8988T (cell line): ENCODE data around the gene SMIM38.

Source experiments
- DNase-seq: peaks from one replicate; pipeline ENCODE4 v3.0.0; 2011

SMIM38 gene

DNA sequence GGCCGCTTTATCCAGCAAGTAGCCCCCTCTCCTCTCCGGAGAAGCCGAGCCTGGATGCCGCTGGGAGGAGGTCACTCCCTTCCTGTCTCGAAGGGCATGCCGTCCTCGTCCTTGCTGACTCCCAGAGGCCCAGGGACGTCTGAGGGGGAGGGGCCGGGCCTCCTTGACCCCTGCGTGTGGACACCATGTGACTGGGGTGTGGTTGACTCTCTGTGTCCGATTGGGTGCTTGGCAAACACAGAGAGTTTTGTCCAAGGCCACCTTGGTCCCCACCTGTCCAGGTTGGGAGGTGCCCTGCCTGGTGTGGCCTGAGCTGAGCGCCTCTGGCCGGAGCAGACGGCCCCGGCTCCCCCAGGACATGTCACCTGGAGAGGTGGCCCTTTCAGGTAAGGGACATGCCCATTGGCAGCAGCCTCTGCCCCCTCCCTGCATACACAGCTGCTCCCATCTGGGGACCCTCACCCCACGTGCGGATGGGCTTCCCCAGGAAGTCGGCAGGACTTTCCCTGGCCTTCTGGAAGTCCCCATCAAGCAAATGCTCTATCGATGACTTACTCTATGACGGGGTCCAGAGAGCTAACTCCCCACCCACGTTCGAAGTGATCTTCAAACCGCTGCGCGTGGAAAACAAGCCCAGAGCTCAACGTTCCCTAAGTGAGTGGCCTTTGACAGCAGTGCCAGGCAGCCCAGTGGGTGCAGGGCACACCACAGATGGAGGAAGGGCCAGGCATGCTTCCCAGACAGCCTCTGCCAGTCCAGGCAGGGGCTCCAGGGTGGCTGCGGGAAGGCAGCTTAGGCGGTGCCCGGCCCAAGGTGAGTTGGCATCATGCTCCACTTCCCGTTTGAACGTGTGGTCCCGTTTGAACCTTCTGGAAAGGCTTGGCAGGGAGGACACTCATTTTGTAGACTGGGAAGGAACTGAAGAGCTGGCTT is at the start of gene SMIM38:
SMIM38 (plus strand) TSS at position 634 of the 933 bp plus-strand sequence. CDS start 1,912 bp downstream, outside the sequence.
- no peak for DNase-seq

DNA sequence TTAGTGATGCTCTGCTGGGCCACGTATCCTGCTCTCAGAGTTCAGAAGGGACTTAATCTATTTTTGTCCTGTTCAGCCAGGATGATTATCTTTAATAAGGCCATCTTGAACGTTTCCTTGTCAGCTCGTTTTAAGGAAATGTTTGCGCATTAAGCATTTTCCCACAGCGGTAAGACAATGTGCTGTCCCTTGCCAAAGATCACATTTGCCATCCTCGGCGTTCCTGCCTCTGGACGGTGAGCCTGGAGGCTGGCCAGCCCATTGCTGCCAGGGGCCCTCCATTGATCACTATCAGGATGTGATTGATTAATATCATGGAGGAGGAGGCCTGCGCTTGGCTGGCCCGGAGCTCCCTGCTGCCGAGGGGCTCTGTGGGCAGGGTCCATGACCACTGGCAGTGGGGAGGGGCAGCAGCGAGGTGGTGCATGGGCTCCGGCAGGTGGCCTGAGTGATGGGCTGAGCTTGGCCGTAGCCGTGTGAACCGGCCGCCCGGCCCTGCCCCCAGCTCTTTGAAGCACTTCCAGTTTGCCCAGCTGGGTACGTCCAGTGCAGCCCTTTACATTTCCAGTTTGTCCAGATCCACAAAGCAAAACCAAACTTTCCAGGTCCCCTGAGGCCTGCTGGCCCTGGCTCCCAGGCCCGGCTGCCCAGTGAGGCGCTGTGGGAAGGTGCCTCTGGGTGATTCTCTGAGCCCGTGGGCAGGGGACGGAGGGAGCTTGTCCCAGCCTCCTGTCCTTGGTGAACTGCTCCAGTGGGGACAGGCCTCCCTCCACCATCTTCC is 49.5 kb upstream of the SMIM38 start:
- DNase-seq, result no peak

DNA sequence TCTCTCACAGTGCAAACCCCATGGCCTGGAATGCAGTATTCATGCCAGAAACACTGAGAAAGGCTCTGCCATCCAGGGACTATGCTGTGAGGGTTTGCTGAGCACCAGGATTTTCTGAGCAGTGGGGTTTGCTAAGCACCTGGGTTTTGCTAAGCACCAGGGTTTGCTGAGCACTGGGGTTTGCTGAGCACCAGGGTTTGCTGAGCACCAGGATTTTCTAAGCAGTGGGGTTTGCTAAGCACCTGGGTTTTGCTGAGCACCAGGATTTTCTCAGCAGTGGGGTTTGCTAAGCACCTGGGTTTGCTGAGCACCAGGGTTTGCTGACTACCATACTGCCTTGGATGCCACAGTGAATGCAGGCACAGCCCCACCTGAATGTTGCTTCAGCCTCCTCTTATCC is 48.3 kb upstream of the SMIM38 start:
- no peak for DNase-seq

DNA sequence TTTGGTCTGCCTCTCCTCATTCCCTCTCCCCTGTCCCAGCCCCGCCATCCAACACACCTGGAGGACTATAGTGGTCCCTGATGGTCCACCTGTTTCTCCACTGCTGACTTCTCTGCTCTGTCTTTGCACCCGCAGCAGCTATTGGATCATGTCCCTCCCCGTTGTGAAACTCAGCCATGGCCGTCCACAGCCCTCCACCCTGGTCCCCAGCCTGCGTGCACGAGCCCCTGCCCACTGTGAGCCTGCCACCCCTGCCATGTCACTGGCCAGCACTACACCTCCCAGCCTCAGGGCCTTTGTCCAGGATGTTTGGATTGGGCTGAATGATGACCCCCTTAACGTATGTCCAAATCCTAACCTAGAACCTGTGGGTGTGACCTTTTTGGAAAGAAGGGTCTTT is 47.7 kb upstream of the SMIM38 start:
- DNase-seq, result no peak

DNA sequence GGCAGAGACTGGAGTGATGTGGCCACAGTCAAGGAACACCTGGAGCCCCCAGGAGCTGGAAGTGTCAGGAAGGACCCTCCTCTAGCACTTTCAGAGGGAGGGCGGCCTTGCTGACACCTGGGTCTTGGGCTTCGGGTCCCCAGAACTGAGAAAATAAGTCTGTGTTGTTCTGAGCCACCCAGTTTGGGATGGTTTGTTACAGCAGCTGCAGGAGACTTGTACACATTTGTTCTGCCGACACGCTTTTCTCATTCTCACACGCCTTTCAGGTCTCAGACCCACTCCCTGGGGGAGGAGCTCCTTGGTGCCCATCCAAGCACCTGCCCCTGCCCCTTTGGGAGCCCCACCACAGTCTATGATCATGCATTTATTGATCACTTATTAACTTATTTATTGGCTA is 47.2 kb upstream of the SMIM38 start:
- DNase-seq, result no peak

DNA sequence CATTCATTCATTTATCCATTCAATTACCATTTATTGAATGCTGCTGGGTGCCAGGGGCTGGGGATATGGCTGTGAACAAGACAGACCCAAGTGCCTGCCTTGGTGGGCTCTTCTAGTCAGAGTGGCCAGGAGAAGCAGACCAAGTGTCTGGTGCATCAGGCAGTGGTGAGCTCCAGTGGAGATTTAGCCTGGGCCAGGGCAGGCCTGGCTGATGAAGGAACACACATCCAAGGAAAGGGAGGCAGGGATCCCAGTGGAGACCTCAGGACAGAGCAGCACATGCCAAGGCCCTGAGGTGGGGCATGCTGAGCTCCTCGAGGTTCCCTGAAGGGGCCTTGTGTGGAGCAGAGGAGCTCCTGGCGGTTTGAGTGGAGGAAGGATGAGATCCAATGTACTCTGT is 46.6 kb upstream of the SMIM38 start:
- no peak for DNase-seq

DNA sequence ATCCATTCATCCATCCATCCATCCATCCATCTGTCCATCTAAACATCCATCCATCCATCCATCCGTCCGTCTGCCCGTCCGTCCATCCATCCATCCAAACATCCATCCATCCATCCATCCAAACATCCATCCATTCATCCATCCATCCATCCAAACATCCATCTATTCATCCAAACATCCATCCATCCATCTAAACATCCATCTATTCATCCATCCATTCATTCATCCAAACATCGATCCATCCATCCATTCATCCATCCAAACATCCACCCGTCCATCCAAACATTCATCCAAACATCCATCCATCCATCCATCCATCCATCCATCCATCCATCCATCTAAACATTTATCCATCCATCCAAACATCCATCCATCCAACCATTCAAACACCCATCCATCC is 45.3 kb upstream of the SMIM38 start:
- no peak for DNase-seq

DNA sequence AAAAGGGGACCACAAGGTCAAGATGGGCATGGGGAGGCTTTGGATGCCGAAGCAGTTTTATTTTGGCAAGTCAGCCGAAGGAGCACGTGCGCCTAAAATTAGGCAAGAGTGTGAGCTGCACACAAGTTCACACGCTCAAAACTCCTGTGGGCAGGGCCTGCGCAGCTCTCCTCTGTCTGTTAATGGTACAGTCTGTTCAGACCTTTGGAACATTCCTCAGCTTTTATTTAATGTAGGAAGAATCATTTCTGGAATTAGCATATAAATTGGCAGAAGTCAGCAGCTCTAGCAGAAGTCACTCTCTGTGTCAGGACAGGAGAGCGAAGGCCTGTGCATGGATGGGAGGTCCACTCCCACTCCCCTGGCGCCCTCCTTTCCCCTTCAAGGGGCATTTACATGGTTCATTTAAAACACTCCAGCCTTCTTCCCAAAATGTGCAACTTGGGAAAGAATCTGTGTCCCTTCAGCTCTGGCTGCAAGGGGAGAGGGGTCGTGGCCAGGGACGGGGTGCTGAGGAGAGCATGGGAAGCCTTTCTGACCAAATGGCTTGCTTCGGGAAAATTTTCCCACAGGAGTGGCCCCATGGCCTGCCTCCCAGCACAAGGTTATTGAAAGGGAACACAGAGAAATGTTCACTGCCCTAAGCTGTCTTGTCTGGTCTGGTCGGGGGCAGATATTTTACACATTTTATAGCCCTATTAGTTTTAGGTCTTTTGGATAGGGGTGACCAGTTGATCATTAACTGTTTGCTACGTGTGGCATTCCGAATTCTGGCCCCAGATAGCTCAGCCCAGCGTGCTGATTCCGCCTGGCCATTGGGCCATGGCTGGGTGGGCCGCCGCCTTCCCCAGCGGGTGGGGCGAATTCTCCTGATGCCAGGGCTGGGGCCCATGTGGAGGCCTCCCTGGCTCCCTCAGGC is 43.9 kb upstream of the SMIM38 start:
- no peak for DNase-seq

DNA sequence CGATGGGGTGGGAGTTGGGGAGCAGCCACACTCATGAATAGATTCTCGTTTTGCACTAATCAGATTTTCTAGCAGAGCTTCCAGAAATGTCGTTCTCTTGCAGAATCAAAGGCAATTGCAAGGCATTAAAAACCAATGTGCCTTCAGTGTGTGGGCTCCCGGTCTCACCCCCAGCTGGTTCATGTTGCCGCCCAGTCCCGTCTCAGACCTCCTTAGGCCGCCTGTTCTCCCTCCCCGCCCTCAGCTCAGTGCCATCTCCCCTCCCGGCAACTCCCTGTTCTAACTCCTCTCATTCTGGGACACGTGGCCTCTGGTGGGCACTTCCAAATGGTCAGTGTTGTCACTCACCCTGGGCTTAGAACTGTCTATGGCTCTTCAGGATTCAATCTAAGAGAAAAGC is 42.5 kb upstream of the SMIM38 start:
- no peak for DNase-seq

DNA sequence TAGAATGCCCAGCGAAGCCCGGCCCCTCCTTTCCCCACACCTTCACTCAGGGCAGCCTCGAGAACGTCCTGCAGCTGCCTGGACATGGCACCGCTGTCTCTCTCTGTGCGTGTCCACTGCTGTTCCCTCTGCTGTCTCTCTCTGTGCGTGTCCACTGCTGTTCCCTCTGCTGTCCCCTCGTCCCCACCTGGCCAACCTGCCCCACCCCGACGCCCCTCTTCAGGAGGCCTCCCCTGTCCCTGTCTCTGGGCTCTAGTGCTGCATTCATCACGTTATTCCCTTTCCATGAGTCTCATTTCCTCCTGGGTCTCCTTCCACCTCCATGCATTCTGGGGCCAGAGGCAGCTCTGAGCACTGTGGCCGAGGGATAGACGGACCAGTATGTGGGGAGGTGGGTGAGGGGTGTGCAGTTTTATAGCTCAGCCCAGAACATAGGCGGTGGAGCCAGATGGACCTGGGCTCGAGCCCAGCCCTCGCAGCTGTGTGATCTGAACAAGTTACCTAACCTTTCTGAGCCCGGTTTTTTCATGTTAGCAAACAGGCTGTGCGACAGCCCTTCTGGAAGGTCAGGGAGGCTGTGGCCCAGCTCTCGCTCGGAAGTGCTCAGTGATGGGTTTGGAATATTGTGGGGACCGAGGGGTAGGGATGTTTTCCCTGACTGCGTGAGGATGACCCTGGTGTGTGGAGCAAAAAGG is 41.9 kb upstream of the SMIM38 start:
- no peak for DNase-seq

DNA sequence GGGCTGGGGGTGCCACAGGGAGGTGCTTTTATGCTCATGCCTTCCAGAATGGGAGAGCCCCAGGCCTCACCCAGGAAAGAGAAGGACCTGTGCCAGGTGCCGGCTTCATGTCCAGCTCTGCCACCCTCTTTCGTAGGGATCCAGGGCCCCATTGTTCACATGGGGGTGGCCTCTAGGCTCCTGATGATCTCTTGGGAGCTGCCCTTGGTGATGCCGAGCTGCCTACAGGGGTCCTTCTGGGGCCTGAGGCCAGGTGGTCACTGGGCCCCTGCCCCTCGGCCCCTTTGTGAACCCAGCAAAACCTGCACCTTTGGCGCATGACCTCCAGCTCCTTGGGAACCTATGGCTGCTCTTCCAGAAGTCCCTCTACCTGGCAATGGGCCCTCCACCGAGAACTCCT is 41.4 kb upstream of the SMIM38 start:
- DNase-seq, result no peak

DNA sequence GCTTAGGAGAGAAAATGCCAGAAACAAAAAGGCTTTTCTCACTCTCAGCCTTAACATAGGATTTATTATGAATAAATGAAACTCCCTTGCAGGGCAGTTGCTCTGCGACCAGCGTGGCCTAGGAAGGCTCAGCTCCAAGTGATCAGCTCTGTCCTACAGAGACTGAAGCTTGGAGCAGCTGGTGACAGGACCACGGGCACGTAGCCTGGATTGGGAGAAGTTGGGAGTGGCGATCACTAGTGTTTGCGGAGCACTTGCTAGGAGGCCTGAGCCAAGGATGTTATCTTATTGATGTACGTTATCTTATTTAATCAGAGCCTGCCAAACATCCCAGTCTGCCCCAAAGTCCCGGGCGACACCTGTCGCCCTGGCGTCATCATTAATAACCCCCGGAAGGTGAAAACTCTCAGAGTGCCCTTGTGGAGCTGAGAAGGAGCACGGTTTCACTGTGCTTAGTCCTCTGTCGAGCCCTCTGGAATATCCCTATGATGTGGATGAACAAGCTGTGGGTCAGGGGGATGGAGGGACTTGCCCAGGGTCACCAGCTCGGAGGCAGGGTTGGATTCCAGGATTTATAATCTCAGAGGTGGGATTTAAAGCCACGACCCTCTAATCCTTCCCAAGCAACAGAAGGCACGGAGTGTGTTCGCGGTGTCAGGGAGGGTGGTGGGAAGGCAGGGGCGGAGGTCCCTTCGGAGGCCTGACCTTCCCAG is 40.8 kb upstream of the SMIM38 start:
- no peak for DNase-seq

DNA sequence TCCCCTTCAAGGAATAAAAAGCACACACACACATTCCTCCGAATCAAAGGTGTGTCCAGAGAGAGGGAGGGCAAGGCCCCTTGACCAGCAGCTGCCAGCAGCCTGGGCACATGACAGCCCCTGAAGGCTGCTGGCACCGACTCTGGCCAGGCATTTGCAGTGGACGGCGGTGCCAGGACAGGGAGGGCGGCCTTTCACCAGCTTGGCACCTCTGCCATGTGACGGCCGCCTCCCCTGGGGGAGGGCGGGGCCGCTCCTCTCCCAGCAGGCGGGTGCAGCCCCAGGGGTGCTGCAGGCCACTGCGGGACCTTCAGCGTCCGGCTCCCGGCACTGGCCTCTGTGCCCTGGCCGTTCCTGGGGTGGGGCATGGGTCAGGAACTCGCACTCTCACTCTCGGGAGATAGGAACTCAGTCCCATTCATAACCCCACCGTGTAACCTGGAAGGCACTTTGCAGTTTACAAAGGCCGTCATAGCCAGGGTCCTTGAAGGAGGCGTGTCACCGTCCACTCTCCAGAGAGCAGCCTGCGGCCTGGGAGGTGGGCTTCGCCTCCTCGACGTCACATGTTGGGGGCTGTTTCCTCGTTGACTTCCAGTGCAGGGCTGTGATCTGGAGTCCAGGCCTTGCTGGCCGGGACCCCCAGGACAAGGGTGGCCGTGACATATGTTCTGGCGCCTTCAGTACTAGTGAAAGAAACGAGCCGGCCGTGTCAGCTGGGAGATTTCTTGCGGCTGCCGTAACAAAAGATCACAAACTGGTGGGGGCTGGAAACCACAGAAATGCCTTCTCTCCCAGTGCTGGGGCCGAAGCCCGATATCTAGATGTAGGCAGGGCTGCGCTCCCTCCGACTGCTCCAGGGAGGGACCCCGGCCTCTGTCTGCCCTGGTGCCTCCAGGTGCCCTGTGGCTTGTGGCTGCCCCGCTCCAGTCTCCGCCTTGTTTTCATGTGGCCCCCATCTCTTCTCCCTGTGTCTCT is 39.9 kb upstream of the SMIM38 start:
- DNase-seq, result no peak

DNA sequence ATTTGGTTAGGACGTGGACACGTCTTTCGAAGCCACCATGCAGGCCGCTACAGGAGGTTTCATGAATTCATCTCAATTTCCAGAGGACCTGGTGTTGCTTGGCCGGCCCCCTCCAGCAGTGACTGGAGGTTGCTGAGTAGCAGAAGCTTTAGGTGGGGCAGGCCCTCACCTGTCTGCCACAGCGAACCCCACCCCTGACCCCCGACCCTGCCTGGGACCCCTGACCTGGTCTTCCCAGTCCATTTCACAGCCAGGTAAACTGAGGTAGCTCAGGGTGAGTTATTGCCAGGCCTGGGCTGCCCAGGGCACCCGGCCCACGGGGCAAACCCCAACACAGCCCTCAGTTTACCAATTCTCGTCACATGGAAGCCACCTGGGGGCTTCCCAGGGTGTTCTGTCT is 39.1 kb upstream of the SMIM38 start:
- DNase-seq, result no peak

DNA sequence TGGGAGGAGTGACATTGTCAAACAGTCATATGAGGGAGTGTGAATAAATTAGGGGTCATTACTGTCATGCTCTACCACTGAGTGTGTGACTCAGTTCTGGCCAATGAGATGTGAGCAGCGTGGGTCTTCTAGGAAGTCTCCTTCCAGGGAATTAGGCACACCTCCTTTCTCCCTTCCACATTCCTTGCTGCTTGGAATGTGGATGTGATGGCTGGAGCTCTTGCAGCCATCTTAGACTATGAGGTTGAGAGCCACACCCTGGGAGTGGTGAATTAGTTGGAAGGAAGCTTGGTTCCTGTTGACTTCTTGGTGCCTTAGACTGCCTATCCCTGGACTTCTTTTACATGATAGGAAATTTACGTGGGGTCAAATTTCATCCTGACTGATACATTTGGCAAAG is 36.5 kb upstream of the SMIM38 start:
- DNase-seq, result no peak

DNA sequence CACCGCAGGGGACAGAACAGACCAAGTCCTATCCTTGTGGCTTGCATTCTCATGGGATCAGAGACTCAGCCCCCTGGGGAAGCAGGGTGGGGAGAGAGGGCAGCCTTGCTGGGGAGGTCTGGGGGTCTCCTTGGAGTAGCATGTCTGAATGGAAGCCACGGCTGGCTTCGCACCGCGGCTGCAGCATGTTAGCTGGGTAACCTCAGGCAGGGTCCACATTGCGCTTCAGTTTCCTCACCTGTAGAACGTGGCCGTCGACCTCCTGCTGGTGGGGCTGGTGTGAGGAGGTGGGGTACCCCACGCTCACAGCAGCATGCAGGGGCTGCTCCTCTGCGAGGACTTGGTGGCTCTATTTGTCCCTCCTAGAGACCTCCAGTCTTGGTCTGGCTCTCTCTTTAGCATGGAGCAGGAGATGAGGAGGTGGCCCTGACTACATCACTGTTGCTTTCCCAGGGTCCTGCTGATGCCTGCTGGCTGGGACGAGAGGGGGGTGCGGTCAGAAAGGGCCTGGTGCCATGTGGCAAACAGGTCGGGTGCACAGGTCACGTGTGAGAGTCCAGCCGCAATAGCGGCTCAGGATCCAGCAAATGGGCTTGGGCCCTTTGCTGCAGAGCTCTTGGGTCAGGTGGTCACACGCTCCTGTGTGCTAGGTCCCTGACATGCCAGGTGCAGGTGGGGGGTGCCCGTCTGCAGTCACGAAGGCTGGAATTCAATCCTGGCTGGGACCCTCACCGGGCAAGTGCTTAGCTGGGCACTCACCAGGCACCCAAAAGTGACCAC is 35.4 kb upstream of the SMIM38 start:
- no peak for DNase-seq

DNA sequence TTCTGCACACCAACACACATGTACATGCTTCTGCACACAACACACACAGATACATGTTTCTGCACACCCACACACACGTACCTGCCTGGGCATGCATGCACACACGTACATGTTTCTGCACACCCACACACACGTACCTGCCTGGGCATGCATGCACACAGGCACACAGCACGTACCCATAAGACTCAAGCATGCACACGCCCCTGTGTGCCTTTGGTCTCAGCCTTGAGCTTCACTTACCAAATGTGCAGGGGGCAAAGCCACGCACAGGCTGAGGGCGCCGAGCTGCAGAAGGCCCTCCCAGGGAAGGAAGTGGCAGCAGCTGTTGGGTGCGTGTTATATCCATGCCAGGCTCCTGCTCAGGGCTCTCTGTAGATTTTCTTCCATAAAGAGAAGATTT is 34.7 kb upstream of the SMIM38 start:
- no peak for DNase-seq

DNA sequence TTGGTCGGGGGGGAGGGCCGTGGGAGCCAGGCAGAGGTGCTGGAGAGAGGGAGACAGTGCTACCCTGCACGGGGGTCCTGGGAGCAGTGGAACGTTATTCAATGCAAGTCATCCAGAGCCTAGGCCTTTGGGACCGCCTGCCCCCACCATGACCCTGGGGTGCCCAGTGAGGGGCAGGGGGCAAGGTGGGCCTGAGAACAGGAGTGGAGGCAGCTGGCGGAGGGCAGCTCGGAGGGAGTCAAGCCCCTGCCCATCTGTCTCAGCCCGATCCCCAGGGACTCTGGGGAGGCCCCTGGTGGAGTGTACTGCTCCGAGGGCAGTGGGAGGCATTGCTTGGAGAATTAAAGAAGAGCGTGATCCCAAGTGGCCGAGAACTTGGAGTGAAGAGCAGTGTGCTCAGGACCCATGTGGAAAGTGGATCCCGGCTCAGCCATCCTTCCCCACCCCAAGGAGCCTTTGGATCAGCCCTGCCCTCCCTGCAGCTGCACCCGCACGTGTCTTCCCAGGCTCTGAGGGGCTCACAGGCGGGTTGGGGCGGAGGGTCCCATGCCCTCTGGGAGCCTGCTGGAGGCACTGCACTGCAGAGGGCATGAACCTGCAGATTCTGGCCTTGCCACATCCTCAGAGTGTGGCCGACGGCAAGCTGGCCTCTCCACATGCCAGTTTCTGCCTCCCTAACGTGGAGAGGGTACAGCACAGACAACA is 34.0 kb upstream of the SMIM38 start:
- no peak for DNase-seq

DNA sequence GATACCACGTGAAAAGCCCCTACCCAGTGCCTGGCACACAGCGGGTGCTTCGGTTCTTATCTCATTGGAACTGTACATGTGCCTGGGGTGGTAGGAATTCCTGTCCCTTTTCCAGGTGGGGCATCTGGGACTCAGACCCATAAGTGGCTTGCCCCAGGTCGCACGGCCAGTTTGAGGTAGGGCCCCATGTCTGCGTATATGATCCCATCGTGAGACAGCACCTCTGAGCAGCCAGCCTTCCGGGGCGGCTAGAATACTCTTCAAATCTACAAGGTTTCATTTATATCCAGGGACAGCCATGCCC is 33.5 kb upstream of the SMIM38 start:
- DNase-seq, result no peak
